Vagina (tissue), 2 donors: ENCODE data around the gene NBL1. TPM values are rescaled to one million over a fixed set of nuclear protein-coding genes. Genes with fewer than 3 reads are reported as not detected.

Experiments
- DNase-seq, 2 donors: peaks; one replicate each; pipeline ENCODE4 v3.0.0-alpha.2; 2017; ENCODE audit errors: extremely low spot score in 2 of 2
- H3K27ac ChIP-seq: fragments of 200-600 bp; sonication (generic); one replicate; pipeline ENCODE4 v1.5.1; 2019
- H3K27me3 ChIP-seq: fragments of 200-600 bp; sonication (generic); one replicate; pipeline ENCODE4 v1.5.1; 2019
- H3K36me3 ChIP-seq, 2 donors: fragments of 200-600 bp; sonication (generic); one replicate each; pipeline ENCODE4 v1.5.1; 2017 to 2019
- H3K4me1 ChIP-seq: fragments of 200-600 bp; sonication (generic); one replicate; pipeline ENCODE4 v1.5.1; 2019
- H3K4me3 ChIP-seq, 2 donors: fragments of 200-600 bp; sonication (generic); 1 replicate in 1 of 2; 2 replicates in 1 of 2; pipeline ENCODE4 v1.5.1; 2016 to 2019
- H3K9me3 ChIP-seq: fragments of 200-600 bp; sonication (generic); one replicate; pipeline ENCODE4 v1.5.1; 2019
- CTCF ChIP-seq, 3 experiments: fragments of 450-650 bp in 2 of 3; fragments of 200-600 bp in 1 of 3; sonication (generic) in 1 of 3; IDR thresholded peaks; one replicate each; pipeline ENCODE4 v1.5.1; 2017 to 2019; ENCODE audit warnings: antibody characterized with exemption in 3 of 3, mild to moderate bottlenecking in 2 of 3, moderate library complexity in 2 of 3
- POLR2A ChIP-seq, 2 donors: fragments of 450-650 bp; IDR thresholded peaks; one replicate each; pipeline ENCODE4 v1.6.1; 2017; ENCODE audit warnings: antibody characterized with exemption in 2 of 2, mild to moderate bottlenecking in 2 of 2, moderate library complexity in 2 of 2
- POLR2AphosphoS5 ChIP-seq, 2 donors: sonication (generic); formaldehyde crosslinking; IDR thresholded peaks; one replicate each; pipeline ENCODE4 v1.9.0; 2017; ENCODE audit warnings: antibody characterized with exemption in 2 of 2, mild to moderate bottlenecking in 2 of 2, low read depth in 1 of 2; ENCODE audit not compliant: insufficient read depth in 1 of 2
- intact Hi-C: fragments of 100-400 bp; cut with DNase I; formaldehyde crosslinking; loops from one replicate; pipeline ENCODE4 v1.15.1; 2023
- total RNA-seq: library from RNA; depleted of rRNA; stranded (reverse); fragments of >200 nt; gene quantifications from one replicate; pipeline ENCODE4 v1.2.3, GENCODE V29; 2016

NBL1 gene
- total RNA-seq, 1 donor from 2014 or later, result 148 TPM

DNA sequence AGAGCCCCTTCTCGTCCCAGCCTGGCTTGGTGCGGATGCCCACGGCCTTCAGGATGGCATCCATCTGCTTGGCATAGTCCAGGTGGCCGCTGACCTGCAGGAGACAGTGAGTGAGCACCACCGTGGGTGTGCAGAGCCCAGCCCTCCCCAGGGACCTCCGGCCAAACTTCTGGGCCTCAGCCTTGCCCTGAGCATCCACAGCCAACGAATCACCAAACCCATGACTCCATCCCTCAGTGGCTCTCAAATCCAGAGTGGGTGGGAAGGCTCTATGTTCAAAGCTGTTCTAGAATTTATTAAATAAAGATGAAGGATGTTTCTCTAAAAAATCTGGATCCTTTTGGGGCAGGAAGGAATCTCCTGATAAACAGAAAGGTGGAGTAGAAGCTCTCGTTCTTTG lies 39.2 kb downstream of the NBL1 start:
- Histone ChIP-seq H3K27me3 (no peaks in the 10 kb centered on the region), H3K4me1 (no peaks in the 10 kb centered on the region), H3K27ac (no peak overlapping the region), H3K9me3 (no peaks in the 10 kb centered on the region), H3K36me3 (no peaks in the 10 kb centered on the region), H3K4me3 (no peak overlapping the region)
- no peak for DNase-seq
- no peak for TF ChIP-seq POLR2AphosphoS5 (IDR thresholded peaks at IDR 0.05; ENCODE audit: insufficient read depth in 1 of 2, low read depth in 1 of 2)
- TF ChIP-seq POLR2A (IDR thresholded peaks at IDR 0.05), result no peak
- TF ChIP-seq CTCF (IDR thresholded peaks at IDR 0.05), result no peak
- intact Hi-C loops, result no loop called here

- Histone ChIP-seq H3K27ac (no peak overlapping the region), H3K4me1 (no peaks in the 10 kb centered on the region), H3K4me3 (no peak overlapping the region), H3K27me3 (no peaks in the 10 kb centered on the region), H3K36me3 (no peaks in the 10 kb centered on the region), H3K9me3 (no peaks in the 10 kb centered on the region)
- TF ChIP-seq CTCF (IDR thresholded peaks at IDR 0.05) (no peak), POLR2AphosphoS5 (IDR thresholded peaks at IDR 0.05; ENCODE audit: insufficient read depth in 1 of 2, low read depth in 1 of 2) (no peak), POLR2A (IDR thresholded peaks at IDR 0.05) (no peak)
- DNase-seq, result no peak
- intact Hi-C loops, result no loop called here
These were observed 40.6 kb downstream of the NBL1 start for GRCh38 chr1:19684677-19685076.

GRCh38 chr1:19685994-19686393 lies 41.9 kb downstream of the NBL1 start:
- no peaks in the 10 kb centered on the region for H3K9me3 ChIP-seq
- H3K36me3 ChIP-seq, result no peaks in the 10 kb centered on the region
- no peak for TF ChIP-seq POLR2A (IDR thresholded peaks at IDR 0.05)
- no peak for TF ChIP-seq POLR2AphosphoS5 (IDR thresholded peaks at IDR 0.05; ENCODE audit: insufficient read depth in 1 of 2, low read depth in 1 of 2)
- TF ChIP-seq CTCF (IDR thresholded peaks at IDR 0.05), result no peak
- intact Hi-C loops, result loop anchor here (2.0 kb wide), 1 partner anchor 47 kb away; no protein-coding TSS in a partner anchor
- no peak overlapping the region for H3K27ac ChIP-seq
- no peak overlapping the region for H3K4me3 ChIP-seq
- H3K27me3 ChIP-seq, result no peaks in the 10 kb centered on the region
- no peak for DNase-seq
- H3K4me1 ChIP-seq, result no peaks in the 10 kb centered on the region

GRCh38 chr1:19687414-19687813 lies 43.3 kb downstream of the NBL1 start:
- no peak overlapping the region for H3K4me3 ChIP-seq
- no peak for DNase-seq
- TF ChIP-seq POLR2A (IDR thresholded peaks at IDR 0.05) (no peak), CTCF (IDR thresholded peaks at IDR 0.05) (no peak), POLR2AphosphoS5 (IDR thresholded peaks at IDR 0.05; ENCODE audit: insufficient read depth in 1 of 2, low read depth in 1 of 2) (no peak)
- no peaks in the 10 kb centered on the region for H3K4me1 ChIP-seq
- H3K9me3 ChIP-seq, result no peaks in the 10 kb centered on the region
- H3K27ac ChIP-seq, result no peak overlapping the region
- intact Hi-C loops, result loop anchor here (2.0 kb wide), 1 partner anchor 45 kb away; no protein-coding TSS in a partner anchor
- H3K36me3 ChIP-seq, result no peaks in the 10 kb centered on the region
- no peaks in the 10 kb centered on the region for H3K27me3 ChIP-seq

DNA sequence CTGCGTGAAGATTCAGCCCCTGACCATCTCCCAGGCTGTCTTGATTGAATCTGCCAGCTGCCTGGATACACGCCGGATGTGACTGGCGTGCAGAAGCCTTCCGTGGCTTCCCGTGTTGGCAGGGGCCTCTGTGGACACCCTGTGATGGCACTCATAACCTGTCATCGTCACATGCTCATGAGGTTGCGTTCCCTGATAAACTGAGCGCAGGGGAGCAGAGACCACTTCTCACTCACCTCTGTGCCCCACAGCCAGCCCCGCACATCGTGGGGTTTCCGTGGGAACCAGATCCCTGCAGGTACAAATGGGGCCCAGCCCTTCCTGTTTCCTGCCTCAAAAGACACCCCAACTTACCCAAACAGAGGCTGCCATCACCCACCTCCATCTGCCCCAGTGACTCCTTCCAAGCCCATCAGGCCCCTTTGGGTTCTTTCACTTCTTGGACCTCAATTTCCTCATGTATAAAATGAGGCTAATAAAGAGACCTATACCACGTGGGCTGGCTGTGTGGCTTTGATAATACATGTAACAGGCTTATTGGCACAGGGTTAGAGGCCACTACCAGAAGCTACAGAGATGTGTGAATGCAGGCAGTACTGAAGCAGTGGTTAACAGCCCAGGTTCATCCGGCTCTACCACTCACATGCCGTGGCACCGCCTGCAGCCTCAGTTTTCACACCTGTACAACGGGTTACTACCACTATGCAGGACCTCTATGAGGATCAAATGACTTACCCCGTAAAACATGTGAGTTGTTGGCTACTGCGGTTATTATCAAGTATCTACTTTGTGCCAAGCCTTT lies 44.1 kb downstream of the NBL1 start:
- H3K4me1 ChIP-seq, result no peaks in the 10 kb centered on the region
- intact Hi-C loops, result no loop called here
- H3K36me3 ChIP-seq, result no peaks in the 10 kb centered on the region
- no peak for DNase-seq
- no peak overlapping the region for H3K27ac ChIP-seq
- no peaks in the 10 kb centered on the region for H3K9me3 ChIP-seq
- H3K27me3 ChIP-seq, result no peaks in the 10 kb centered on the region
- H3K4me3 ChIP-seq, result no peak overlapping the region
- TF ChIP-seq POLR2A (IDR thresholded peaks at IDR 0.05), result no peak
- no peak for TF ChIP-seq POLR2AphosphoS5 (IDR thresholded peaks at IDR 0.05; ENCODE audit: insufficient read depth in 1 of 2, low read depth in 1 of 2)
- TF ChIP-seq CTCF (IDR thresholded peaks at IDR 0.05), result no peak
